ENCODE data around the gene RNF144B. TPM values are rescaled to one million over a fixed set of nuclear protein-coding genes. Genes with fewer than 3 reads are reported as not detected.

Gene RNF144B
- total RNA-seq, 1 donor from 2014 or later, result 13.5 TPM

GRCh38 chr6:18347021-18347577 lies 40.1 kb upstream of the RNF144B start:
- DNase-seq (no peak), ATAC-seq (ENCODE audit: low read depth) (no peak)
- H3K36me3 Mint-ChIP-seq (ENCODE audit: low read depth), result no peaks in the 10 kb centered on the region
- H3K4me1 Mint-ChIP-seq, result peaks cover 31% of the 10 kb centered on the region
- H3K4me3 Mint-ChIP-seq, result no peak overlapping the region
- no peaks in the 10 kb centered on the region for H3K9me3 Mint-ChIP-seq
- no peaks in the 10 kb centered on the region for H3K27me3 Mint-ChIP-seq
- POLR2A ChIA-PET, result no interaction called here
- TF ChIP-seq, protein P1, sequence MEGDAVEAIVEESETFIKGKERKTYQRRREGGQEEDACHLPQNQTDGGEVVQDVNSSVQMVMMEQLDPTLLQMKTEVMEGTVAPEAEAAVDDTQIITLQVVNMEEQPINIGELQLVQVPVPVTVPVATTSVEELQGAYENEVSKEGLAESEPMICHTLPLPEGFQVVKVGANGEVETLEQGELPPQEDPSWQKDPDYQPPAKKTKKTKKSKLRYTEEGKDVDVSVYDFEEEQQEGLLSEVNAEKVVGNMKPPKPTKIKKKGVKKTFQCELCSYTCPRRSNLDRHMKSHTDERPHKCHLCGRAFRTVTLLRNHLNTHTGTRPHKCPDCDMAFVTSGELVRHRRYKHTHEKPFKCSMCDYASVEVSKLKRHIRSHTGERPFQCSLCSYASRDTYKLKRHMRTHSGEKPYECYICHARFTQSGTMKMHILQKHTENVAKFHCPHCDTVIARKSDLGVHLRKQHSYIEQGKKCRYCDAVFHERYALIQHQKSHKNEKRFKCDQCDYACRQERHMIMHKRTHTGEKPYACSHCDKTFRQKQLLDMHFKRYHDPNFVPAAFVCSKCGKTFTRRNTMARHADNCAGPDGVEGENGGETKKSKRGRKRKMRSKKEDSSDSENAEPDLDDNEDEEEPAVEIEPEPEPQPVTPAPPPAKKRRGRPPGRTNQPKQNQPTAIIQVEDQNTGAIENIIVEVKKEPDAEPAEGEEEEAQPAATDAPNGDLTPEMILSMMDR (IDR thresholded peaks at IDR 0.05), result no peak
- no peak overlapping the region for H3K27ac Mint-ChIP-seq
- CTCF ChIA-PET, result no interaction called here
- intact Hi-C loops (cut with micrococcal nuclease), result no loop called here

DNA sequence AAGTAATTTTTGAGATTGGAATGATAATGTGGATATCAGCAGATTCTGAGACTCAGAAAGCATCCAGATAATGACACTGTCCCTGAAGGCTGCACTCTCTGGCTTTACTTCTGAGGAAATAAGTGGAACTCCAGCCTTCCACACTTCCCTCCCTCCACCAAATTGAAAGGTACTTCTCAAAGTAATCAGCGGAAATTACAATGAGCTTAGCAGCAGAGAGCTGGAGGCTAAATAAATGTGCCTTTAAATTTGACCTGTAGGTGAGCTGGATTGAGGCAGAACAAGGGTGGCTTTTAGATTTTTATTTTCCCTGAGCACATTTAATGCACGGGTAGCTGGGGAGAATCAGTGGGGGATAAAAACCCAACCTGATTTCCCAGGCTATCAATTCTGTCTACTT lies 39.3 kb upstream of the RNF144B start:
- no peak overlapping the region for H3K27ac Mint-ChIP-seq
- ChIA-PET POLR2A (no interaction called here), CTCF (no interaction called here)
- H3K9me3 Mint-ChIP-seq, result no peaks in the 10 kb centered on the region
- H3K27me3 Mint-ChIP-seq, result no peaks in the 10 kb centered on the region
- DNase-seq (no peak), ATAC-seq (ENCODE audit: low read depth) (no peak)
- H3K4me1 Mint-ChIP-seq, result peaks cover 27% of the 10 kb centered on the region
- H3K36me3 Mint-ChIP-seq (ENCODE audit: low read depth), result no peaks in the 10 kb centered on the region
- no peak overlapping the region for H3K4me3 Mint-ChIP-seq
- TF ChIP-seq, protein P1 (IDR thresholded peaks at IDR 0.05), result no peak
- intact Hi-C loops (cut with micrococcal nuclease), result no loop called here

GRCh38 chr6:18349386-18349785 lies 37.8 kb upstream of the RNF144B start:
- Mint-ChIP-seq H3K27ac (no peak overlapping the region), H3K27me3 (no peaks in the 10 kb centered on the region), H3K4me1 (peaks cover 23% of the 10 kb centered on the region), H3K4me3 (no peak overlapping the region), H3K36me3 (ENCODE audit: low read depth) (no peaks in the 10 kb centered on the region), H3K9me3 (no peaks in the 10 kb centered on the region)
- TF ChIP-seq, protein P1 (IDR thresholded peaks at IDR 0.05), result no peak
- POLR2A ChIA-PET, result interaction anchor here (1.7 kb wide), 1 partner anchor 38 kb away, joined by 5 read pairs; the partner anchor contains the start of gene RNF144B
- CTCF ChIA-PET, result no interaction called here
- ATAC-seq (ENCODE audit: low read depth) (no peak), DNase-seq (no peak)
- intact Hi-C loops (cut with micrococcal nuclease), result no loop called here

GRCh38 chr6:18350271-18350670 lies 36.9 kb upstream of the RNF144B start:
- Mint-ChIP-seq H3K9me3 (no peaks in the 10 kb centered on the region), H3K36me3 (ENCODE audit: low read depth) (no peaks in the 10 kb centered on the region), H3K27me3 (no peaks in the 10 kb centered on the region), H3K4me3 (no peak overlapping the region), H3K4me1 (peaks cover 24% of the 10 kb centered on the region), H3K27ac (peak overlapping the region; percentile 62)
- CTCF ChIA-PET, result no interaction called here
- TF ChIP-seq, protein P1 (IDR thresholded peaks at IDR 0.05), result no peak
- DNase-seq (no peak), ATAC-seq (ENCODE audit: low read depth) (no peak)
- intact Hi-C loops (cut with micrococcal nuclease), result no loop called here
- POLR2A ChIA-PET, result interaction anchor here (1.7 to 1.8 kb wide), 2 partner anchors 19 to 37 kb away, joined by 5 read pairs; partner anchors contain the start of gene RNF144B

DNA sequence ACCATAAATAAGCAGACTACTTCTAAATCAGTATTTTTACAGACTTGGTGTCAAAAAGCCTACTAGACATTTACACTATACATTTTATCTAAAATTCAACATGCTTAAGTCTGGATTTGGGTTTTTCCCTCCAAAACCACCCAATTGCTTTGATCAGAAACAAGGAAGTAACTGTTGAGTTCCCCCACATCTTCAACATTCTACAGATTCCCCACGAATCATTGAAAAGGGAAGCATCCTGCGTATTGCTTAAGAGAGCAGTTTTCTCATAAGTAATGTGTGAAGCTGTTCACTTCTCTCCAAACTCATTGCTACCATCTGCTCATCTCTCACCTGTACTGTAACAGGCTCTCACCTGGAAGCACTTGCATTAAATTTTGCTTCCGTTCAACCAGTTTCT lies 36.4 kb upstream of the RNF144B start:
- ChIA-PET POLR2A (interaction anchor here (1.7 to 1.8 kb wide), 2 partner anchors 20 to 37 kb away, joined by 5 read pairs; partner anchors contain the start of gene RNF144B), CTCF (no interaction called here)
- H3K4me1 Mint-ChIP-seq, result peaks cover 24% of the 10 kb centered on the region
- no peaks in the 10 kb centered on the region for H3K36me3 Mint-ChIP-seq (ENCODE audit: low read depth)
- H3K27ac Mint-ChIP-seq, result peak overlapping the region; percentile 62
- peak overlapping the region; percentile 17 for H3K4me3 Mint-ChIP-seq
- DNase-seq (no peak), ATAC-seq (ENCODE audit: low read depth) (peak; percentile 57)
- intact Hi-C loops (cut with micrococcal nuclease), result no loop called here
- TF ChIP-seq, protein P1 (IDR thresholded peaks at IDR 0.05), result no peak
- no peaks in the 10 kb centered on the region for H3K27me3 Mint-ChIP-seq
- H3K9me3 Mint-ChIP-seq, result no peaks in the 10 kb centered on the region

Data from activated B cell treated with CpG ODN at 0.5 μM for 24 hours (primary cell).